PC-3 (cell line): ENCODE results near the gene HYAL1. TPM values are rescaled to one million over a fixed set of nuclear protein-coding genes. Genes with fewer than 3 reads are reported as not detected.
"Not testable (repeated sequence)": the region's sequence is repeated elsewhere in the genome, so short reads cannot be mapped to it uniquely, and the experiment has no call there.

Source experiments
- ATAC-seq: fragments of 200-7000 bp; cut with Tn5 transposase; 2 replicates; pipeline ENCODE4 v1.9.1; 2020; ENCODE audit warnings: mild to moderate bottlenecking, moderate library complexity
- BruUV-seq: library from RNA; stranded (reverse); fragments of 400-500 nt; replicated peaks from 2 replicates; lab custom pipeline; 2021; lab: Mats Ljungman, UMichigan
- CTCF ChIA-PET: fragments of 300-600 bp; sonication (Branson Sonifier 250); formaldehyde crosslinking; loops from one replicate; lab custom pipeline; 2022; ENCODE audit warnings: antibody characterized with exemption; lab: Charles Lee
- POLR2A ChIA-PET: fragments of 300-600 bp; sonication (Branson Sonifier 250); formaldehyde crosslinking; loops from one replicate; lab custom pipeline; 2022; ENCODE audit warnings: antibody characterized with exemption; ENCODE audit not compliant: unreplicated experiment; lab: Charles Lee
- DNase-seq: peaks from one replicate; pipeline ENCODE4 v3.0.0-alpha.2; 2015
- H2AFZ ChIP-seq: fragments of 300-600 bp; sonication (generic); 2 replicates; pipeline ENCODE4 v1.6.0; 2016; ENCODE audit warnings: antibody characterized with exemption, low read length
- H3F3A ChIP-seq: fragments of 300-600 bp; sonication (generic); one replicate; pipeline ENCODE4 v1.6.0; 2017; ENCODE audit warnings: antibody characterized with exemption, low read length, control low read depth, mild to moderate bottlenecking; ENCODE audit not compliant: unreplicated experiment
- H3K27ac ChIP-seq: fragments of 300-600 bp; sonication (generic); 2 replicates; pipeline ENCODE4 v1.5.1; 2016; ENCODE audit warnings: mild to moderate bottlenecking, low read length
- H3K27me3 ChIP-seq: fragments of 300-600 bp; sonication (generic); 2 replicates; pipeline ENCODE4 v1.6.1; 2016; ENCODE audit warnings: low read length, mixed read lengths
- H3K36me3 ChIP-seq: fragments of 300-600 bp; sonication (generic); 2 replicates; pipeline ENCODE4 v1.6.1; 2016; ENCODE audit warnings: low read depth, mixed run types, low read length, mixed read lengths
- H3K4me1 ChIP-seq: fragments of 300-600 bp; sonication (generic); 2 replicates; pipeline ENCODE4 v1.5.1; 2016; ENCODE audit warnings: low read length; ENCODE audit not compliant: insufficient read depth
- H3K4me2 ChIP-seq: fragments of 300-600 bp; sonication (generic); 2 replicates; pipeline ENCODE4 v1.6.0; 2016; ENCODE audit warnings: low read length
- H3K4me3 ChIP-seq: fragments of 300-600 bp; sonication (generic); 2 replicates; pipeline ENCODE4 v1.5.1; 2016; ENCODE audit warnings: mild to moderate bottlenecking, low read length, mixed read lengths
- H3K79me2 ChIP-seq: fragments of 300-600 bp; sonication (generic); 2 replicates; pipeline ENCODE4 v1.6.1; 2017; ENCODE audit warnings: low read length, mixed read lengths
- H3K9ac ChIP-seq: fragments of 300-600 bp; sonication (generic); 2 replicates; pipeline ENCODE4 v1.6.0; 2016; ENCODE audit warnings: mild to moderate bottlenecking, low read length
- H3K9me2 ChIP-seq: fragments of 300-600 bp; sonication (generic); replicated peaks from 2 replicates; pipeline ENCODE4 v1.6.1; 2016; ENCODE audit warnings: mixed run types, low read length, mixed read lengths
- H3K9me3 ChIP-seq: fragments of 300-600 bp; sonication (generic); 2 replicates; pipeline ENCODE4 v1.6.1; 2016; ENCODE audit warnings: low read length, mixed read lengths
- H4K20me1 ChIP-seq: fragments of 300-600 bp; sonication (generic); 2 replicates; pipeline ENCODE4 v1.6.1; 2016; ENCODE audit warnings: low read length, mixed read lengths
- CTCF ChIP-seq: fragments of 300-600 bp; sonication (generic); conservative IDR thresholded peaks from 2 replicates; pipeline ENCODE4 v1.5.1; 2017; ENCODE audit warnings: antibody characterized with exemption, low read depth, mild to moderate bottlenecking, low read length
- EZH2 ChIP-seq: fragments of 300-600 bp; sonication (generic); IDR thresholded peaks from one replicate; pipeline ENCODE4 v1.6.1; 2017; ENCODE audit warnings: antibody characterized with exemption, mild to moderate bottlenecking, low read length; ENCODE audit not compliant: unreplicated experiment
- EZH2phosphoT487 ChIP-seq: fragments of 300-600 bp; sonication (generic); IDR thresholded peaks from 2 replicates; pipeline ENCODE4 v1.6.1; 2018; ENCODE audit warnings: mild to moderate bottlenecking, antibody characterized with exemption, low read length, borderline replicate concordance
- intact Hi-C: fragments of 100-400 bp; cut with micrococcal nuclease; formaldehyde crosslinking; loops from 2 replicates; pipeline ENCODE4 v1.9.0; 2023
- total RNA-seq: library from RNA; depleted of rRNA; stranded (reverse); fragments of >200 nt; gene quantifications from 2 replicates; pipeline ENCODE4 v1.2.3, GENCODE V29; 2014

The HYAL1 gene
- total RNA-seq, 1 experiment from 2014 or later = 1.3 TPM

GRCh38 chr3:50314342-50314741 is 11.0 kb upstream of the HYAL1 start:
- ATAC-seq = no peak
- Histone ChIP-seq H4K20me1 (no peaks in the 10 kb centered on the region), H3K27me3 (no peaks in the 10 kb centered on the region), H2AFZ (no peak overlapping the region), H3F3A (peaks cover 13% of the 10 kb centered on the region), H3K4me3 (no peak overlapping the region), H3K9ac (no peak overlapping the region), H3K27ac (no peak overlapping the region), H3K4me2 (no peak overlapping the region), H3K9me2 (no peaks in the 10 kb centered on the region), H3K4me1 (peaks cover 35% of the 10 kb centered on the region), H3K9me3 (no peaks in the 10 kb centered on the region), H3K79me2 (peaks cover 19% of the 10 kb centered on the region), H3K36me3 (peaks cover 4% of the 10 kb centered on the region)
- DNase-seq = no peak
- POLR2A ChIA-PET = interaction anchor here (0.5 to 0.7 kb wide), 2 partner anchors 10 to 14 kb away, joined by 3 to 6 read pairs; no protein-coding TSS in a partner anchor
- BruUV-seq = no TSS peak
- CTCF ChIA-PET = no interaction called here
- no peak for TF ChIP-seq EZH2phosphoT487
- intact Hi-C loops = no loop called here

DNA sequence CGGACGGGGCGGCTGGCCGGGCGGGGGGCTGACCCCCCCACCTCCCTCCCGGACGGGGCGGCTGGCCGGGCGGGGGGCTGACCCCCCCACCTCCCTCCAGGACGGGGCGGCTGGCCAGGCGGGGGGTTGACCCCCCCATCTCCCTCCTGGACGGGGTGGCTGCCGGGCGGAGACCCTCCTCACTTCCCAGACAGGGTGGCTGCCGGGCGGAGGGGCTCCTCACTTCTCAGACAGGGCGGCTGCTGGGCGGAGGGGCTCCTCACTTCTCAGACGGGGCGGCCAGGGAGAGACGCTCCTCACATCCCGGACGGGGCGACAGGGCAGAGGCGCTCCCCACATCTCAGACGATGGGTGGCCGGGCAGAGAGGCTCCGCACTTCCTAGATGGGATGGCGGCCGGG is 8.7 kb upstream of the HYAL1 start:
- H3K36me3 ChIP-seq, H3K79me2 ChIP-seq, H3K9me3 ChIP-seq, H3K27me3 ChIP-seq, intact Hi-C loops, CTCF ChIA-PET, H4K20me1 ChIP-seq, H2AFZ ChIP-seq, POLR2A ChIA-PET, ATAC-seq, H3K27ac ChIP-seq, H3K4me3 ChIP-seq, BruUV-seq, H3F3A ChIP-seq, H3K9ac ChIP-seq, H3K4me2 ChIP-seq, H3K9me2 ChIP-seq, DNase-seq: not testable (repeated sequence)
- H3K4me1 ChIP-seq = peaks cover 12% of the 10 kb centered on the region

DNA sequence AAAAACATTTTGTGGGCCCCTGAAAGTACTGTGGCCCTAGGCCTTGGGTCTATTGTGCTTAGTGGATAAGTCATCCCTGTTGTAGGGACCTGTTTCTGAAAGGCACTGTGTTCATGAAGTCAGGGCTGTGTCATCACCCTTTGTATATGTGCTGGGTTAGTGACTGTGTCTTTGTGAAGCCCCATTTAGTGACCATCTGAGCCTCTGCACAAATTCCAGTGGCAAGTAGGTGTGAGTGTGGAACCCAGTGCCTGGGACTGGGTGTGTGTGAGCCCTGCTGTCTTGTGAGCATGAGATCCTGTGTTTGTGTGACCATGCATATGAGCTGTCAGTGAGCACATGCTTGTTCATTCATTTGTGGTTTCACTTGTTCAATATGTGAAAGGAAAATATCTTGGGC is 1.2 kb upstream of the HYAL1 start:
- POLR2A ChIA-PET = no interaction called here
- CTCF ChIA-PET = no interaction called here
- Histone ChIP-seq H3K27me3 (no peaks in the 10 kb centered on the region), H3F3A (no peaks in the 10 kb centered on the region), H2AFZ (no peak overlapping the region), H3K9me2 (no peaks in the 10 kb centered on the region), H3K4me1 (peaks cover 10% of the 10 kb centered on the region), H3K36me3 (no peaks in the 10 kb centered on the region; the same call in 1 of the 2 replicates), H3K9ac (no peak overlapping the region), H3K4me2 (no peak overlapping the region), H3K79me2 (0 out of 2 replicates have a peak, but pooled peaks cover 3% of the 10 kb centered on the region), H4K20me1 (no peaks in the 10 kb centered on the region), H3K27ac (no peak overlapping the region), H3K9me3 (0 out of 2 replicates have a peak, but pooled peaks cover 5% of the 10 kb centered on the region), H3K4me3 (no peak overlapping the region)
- DNase-seq (peak; percentile 33), ATAC-seq (no peak)
- TF ChIP-seq CTCF = no peak
- no peak for TF ChIP-seq EZH2
- no peak for TF ChIP-seq EZH2phosphoT487
- no TSS peak for BruUV-seq
- intact Hi-C loops = no loop called here
